Spleen (tissue), 7 donors: ENCODE results near the gene PPP2R3A.

Experiments used
- CTCF ChIP-seq, 11 experiments: fragments of 200-600 bp in 7 of 11; fragments of 450-650 bp in 4 of 11; sonication (generic) in 4 of 11; IDR thresholded peaks in 8 of 11; conservative IDR thresholded peaks in 3 of 11; 1 replicate in 7 of 11; 2 replicates in 4 of 11; pipeline versions ENCODE4 v1.4.0 to v1.8.0; 2016 to 2021; ENCODE audit warnings: antibody characterized with exemption in 11 of 11, inconsistent platforms in 4 of 11, mild to moderate bottlenecking in 1 of 11
- POLR2A ChIP-seq, 3 donors: fragments of 450-650 bp; IDR thresholded peaks; one replicate each; pipeline ENCODE4 v1.5.1; 2017; ENCODE audit warnings: antibody characterized with exemption in 3 of 3, mild to moderate bottlenecking in 1 of 3
- POLR2AphosphoS5 ChIP-seq, 3 donors: sonication (generic); formaldehyde crosslinking; IDR thresholded peaks; one replicate each; pipeline ENCODE4 v1.5.1; 2017; ENCODE audit warnings: antibody characterized with exemption in 3 of 3
- donor health status: DM: no; HTN: no; CAD: no; lungs with moderate emphysema.
- donor health status: DM: no; HTN: no; CAD: no.
- donor health status: DM: no; HTN: no; CAD: no.

GRCh38 chr3:135987661-135988060 lies 22.1 kb downstream of the PPP2R3A start:
- TF ChIP-seq CTCF (IDR thresholded peaks at IDR 0.05 in 8 of 11, conservative IDR thresholded peaks at IDR 0.05 in 3 of 11) (no peak), POLR2A (IDR thresholded peaks at IDR 0.05) (no peak), POLR2AphosphoS5 (IDR thresholded peaks at IDR 0.05) (no peak)
